HEK293T (cell line): Measurements from ENCODE around the gene ARVCF.

ENCODE experiments used
- BHLHE40 ChIP-seq: fragments of 450-650 bp; IDR thresholded peaks from 2 replicates; pipeline ENCODE4 v1.6.1; 2016; ENCODE audit warnings: mild to moderate bottlenecking, moderate library complexity, borderline replicate concordance
- ELF4 ChIP-seq: fragments of 450-650 bp; IDR thresholded peaks from 2 replicates; pipeline ENCODE4 v1.6.1; 2017; ENCODE audit warnings: antibody characterized with exemption
- LEF1 ChIP-seq: fragments of 450-650 bp; IDR thresholded peaks from 2 replicates; pipeline ENCODE4 v1.6.1; 2017; ENCODE audit warnings: mild to moderate bottlenecking, borderline replicate concordance
- NFRKB ChIP-seq: fragments of 450-650 bp; IDR thresholded peaks from 2 replicates; pipeline ENCODE4 v1.6.1; 2016; ENCODE audit warnings: mild to moderate bottlenecking, moderate library complexity
- SP1 ChIP-seq: fragments of 450-650 bp; IDR thresholded peaks from 2 replicates; pipeline ENCODE4 v1.6.1; 2017
- SUZ12 ChIP-seq: fragments of 450-650 bp; IDR thresholded peaks from 2 replicates; pipeline ENCODE4 v1.6.1; 2016; ENCODE audit warnings: mild to moderate bottlenecking
- TARDBP ChIP-seq: fragments of 450-650 bp; IDR thresholded peaks from 2 replicates; pipeline ENCODE4 v1.6.1; 2016
- ZNF384 ChIP-seq: fragments of 450-650 bp; IDR thresholded peaks from 2 replicates; pipeline ENCODE4 v1.6.1; 2016

- no peak for TF ChIP-seq TARDBP
- TF ChIP-seq SUZ12: no peak
- TF ChIP-seq BHLHE40: no peak
- TF ChIP-seq LEF1: no peak
- no peak for TF ChIP-seq SP1
- no peak for TF ChIP-seq NFRKB
- no peak for TF ChIP-seq ZNF384
- no peak for TF ChIP-seq ELF4
Measured at GRCh38 chr22:19975707-19976035, 41.0 kb downstream of the ARVCF start.
